PC-9 (cell line): ENCODE results near the gene PTGFRN. TPM values are rescaled to one million over a fixed set of nuclear protein-coding genes. Genes with fewer than 3 reads are reported as not detected.
A peak's percentile ranks its signal among the peaks of the same experiment; 100 is the strongest.

Source experiments
- BruUV-seq: library from RNA; stranded (reverse); fragments of 400-500 nt; replicated peaks from 2 replicates; lab custom pipeline; 2021; lab: Mats Ljungman, UMichigan
- CTCF ChIA-PET: fragments of 300-600 bp; sonication (Branson Sonifier 250); formaldehyde crosslinking; loops from one replicate; lab custom pipeline; 2022; ENCODE audit warnings: antibody characterized with exemption; lab: Charles Lee
- POLR2A ChIA-PET: fragments of 300-600 bp; sonication (Branson Sonifier 250); formaldehyde crosslinking; loops from one replicate; lab custom pipeline; 2022; ENCODE audit warnings: antibody characterized with exemption; ENCODE audit not compliant: unreplicated experiment; lab: Charles Lee
- DNase-seq, 2 experiments: peaks; one replicate each; pipeline versions ENCODE4 v3.0.0 to v3.0.0-alpha.2; 2015 to 2022; ENCODE audit warnings: mixed read lengths in 1 of 2
- H2AFZ ChIP-seq: fragments of 200-600 bp; sonication (generic); 2 replicates; pipeline ENCODE4 v1.8.1; 2017; ENCODE audit warnings: antibody characterized with exemption
- H3F3A ChIP-seq: fragments of 200-600 bp; sonication (generic); 2 replicates; pipeline ENCODE4 v1.8.1; 2017; ENCODE audit warnings: antibody characterized with exemption, mild to moderate bottlenecking, low read depth; ENCODE audit not compliant: insufficient read depth
- H3K27ac ChIP-seq: fragments of 200-600 bp; sonication (generic); 2 replicates; pipeline ENCODE4 v1.6.1; 2016; ENCODE audit warnings: mixed run types
- H3K27me3 ChIP-seq: fragments of 200-600 bp; sonication (generic); 2 replicates; pipeline ENCODE4 v1.6.1; 2016; ENCODE audit warnings: low read depth, mixed run types; ENCODE audit not compliant: insufficient read depth
- H3K36me3 ChIP-seq: fragments of 200-600 bp; sonication (generic); 2 replicates; pipeline ENCODE4 v1.6.1; 2016; ENCODE audit warnings: low read depth, mixed run types
- H3K4me1 ChIP-seq: fragments of 200-600 bp; sonication (generic); replicated peaks from 2 replicates; pipeline ENCODE4 v1.6.1; 2016; ENCODE audit warnings: mixed run types; ENCODE audit not compliant: insufficient read depth
- H3K4me2 ChIP-seq: fragments of 200-600 bp; sonication (generic); 2 replicates; pipeline ENCODE4 v1.6.1; 2017; ENCODE audit warnings: mixed run types
- H3K4me3 ChIP-seq: fragments of 200-600 bp; sonication (generic); 2 replicates; pipeline ENCODE4 v1.6.1; 2016; ENCODE audit warnings: mixed run types
- H3K79me2 ChIP-seq: fragments of 200-600 bp; sonication (generic); 2 replicates; pipeline ENCODE4 v1.6.1; 2017; ENCODE audit warnings: low read depth, mixed run types
- H3K9me2 ChIP-seq: fragments of 200-600 bp; sonication (generic); 2 replicates; pipeline ENCODE4 v1.8.1; 2017; ENCODE audit warnings: mild to moderate bottlenecking; ENCODE audit not compliant: insufficient read depth
- H3K9me3 ChIP-seq: fragments of 200-600 bp; sonication (generic); 2 replicates; pipeline ENCODE4 v1.8.1; 2016; ENCODE audit warnings: low read depth; ENCODE audit not compliant: insufficient read depth
- H4K20me1 ChIP-seq: fragments of 200-600 bp; sonication (generic); 2 replicates; pipeline ENCODE4 v1.8.1; 2017; ENCODE audit not compliant: insufficient read depth
- CTCF ChIP-seq: fragments of 200-600 bp; sonication (generic); conservative IDR thresholded peaks from 2 replicates; pipeline ENCODE4 v1.6.1; 2017; ENCODE audit warnings: mixed run types, antibody characterized with exemption, mild to moderate bottlenecking, moderate library complexity
- EZH2 ChIP-seq: fragments of 200-600 bp; sonication (generic); IDR thresholded peaks from 2 replicates; pipeline ENCODE4 v1.8.0; 2017; ENCODE audit warnings: antibody characterized with exemption, low read depth
- intact Hi-C: fragments of 100-400 bp; cut with micrococcal nuclease; formaldehyde crosslinking; loops from one replicate; pipeline ENCODE4 v1.10.0; 2022; ENCODE audit not compliant: unreplicated experiment
- total RNA-seq: library from RNA; stranded (reverse); gene quantifications from 2 replicates; pipeline ENCODE4 v1.2.3, GENCODE V29; 2021

The PTGFRN gene
- total RNA-seq, 1 experiment from 2014 or later = 87.3 TPM

- Histone ChIP-seq H2AFZ (no peak overlapping the region), H3K27me3 (no peaks in the 10 kb centered on the region), H3K4me1 (no peaks in the 10 kb centered on the region), H3K36me3 (no peaks in the 10 kb centered on the region), H3K79me2 (no peaks in the 10 kb centered on the region), H4K20me1 (no peaks in the 10 kb centered on the region), H3F3A (no peaks in the 10 kb centered on the region), H3K4me3 (no peak overlapping the region), H3K27ac (no peak overlapping the region), H3K9me2 (no peaks in the 10 kb centered on the region), H3K4me2 (no peak overlapping the region), H3K9me3 (no peaks in the 10 kb centered on the region; the same call in 1 of the 2 replicates)
- no TSS peak for BruUV-seq
- no peak for TF ChIP-seq CTCF
- no peak for TF ChIP-seq EZH2
- ChIA-PET POLR2A (no interaction called here), CTCF (no interaction called here)
- intact Hi-C loops = no loop called here
- peak in 1 of 2 experiments; percentile 34 for DNase-seq
Measured at GRCh38 chr1:116871779-116872146, 38.0 kb upstream of the PTGFRN start.

- H4K20me1 ChIP-seq = no peaks in the 10 kb centered on the region
- H3K36me3 ChIP-seq = no peaks in the 10 kb centered on the region
- H3K79me2 ChIP-seq = no peaks in the 10 kb centered on the region
- no peak overlapping the region for H3K4me2 ChIP-seq
- H3K4me1 ChIP-seq = peaks cover 15% of the 10 kb centered on the region
- CTCF ChIA-PET = no interaction called here
- no TSS peak for BruUV-seq
- H3K4me3 ChIP-seq = no peak overlapping the region
- DNase-seq = no peak
- H3K9me3 ChIP-seq = no peaks in the 10 kb centered on the region; the same call in 1 of the 2 replicates
- H3K27ac ChIP-seq = no peak overlapping the region
- no peaks in the 10 kb centered on the region for H3K9me2 ChIP-seq
- H2AFZ ChIP-seq = no peak overlapping the region
- no peaks in the 10 kb centered on the region for H3F3A ChIP-seq
- POLR2A ChIA-PET = interaction anchor here (0.8 kb wide), 1 partner anchor 498 kb away, joined by 7 read pairs; no protein-coding TSS in a partner anchor
- intact Hi-C loops = no loop called here
- H3K27me3 ChIP-seq = no peaks in the 10 kb centered on the region
- TF ChIP-seq CTCF (no peak), EZH2 (no peak)
Measured at GRCh38 chr1:116873680-116874271, 35.9 kb upstream of the PTGFRN start.

GRCh38 chr1:116874733-116875249, 34.9 kb upstream of the PTGFRN start:
- Histone ChIP-seq H3K4me3 (no peak overlapping the region), H3K27me3 (no peaks in the 10 kb centered on the region), H3K9me2 (no peaks in the 10 kb centered on the region), H3K4me2 (no peak overlapping the region), H3K4me1 (peaks cover 21% of the 10 kb centered on the region), H3K36me3 (no peaks in the 10 kb centered on the region), H3F3A (no peaks in the 10 kb centered on the region), H3K27ac (no peak overlapping the region), H4K20me1 (no peaks in the 10 kb centered on the region), H3K9me3 (no peaks in the 10 kb centered on the region), H2AFZ (no peak overlapping the region), H3K79me2 (no peaks in the 10 kb centered on the region)
- no peak for DNase-seq
- TF ChIP-seq EZH2 = no peak
- TF ChIP-seq CTCF = no peak
- intact Hi-C loops = loop anchor here (5.0 kb wide), 1 partner anchor 137 kb away; no protein-coding TSS in a partner anchor
- POLR2A ChIA-PET = interaction anchor here (0.8 kb wide), 1 partner anchor 499 kb away, joined by 7 read pairs; no protein-coding TSS in a partner anchor
- no TSS peak for BruUV-seq
- CTCF ChIA-PET = no interaction called here
